Measurements from ENCODE around the gene CASKIN1.
A peak's percentile ranks its signal among the peaks of the same experiment; 100 is the strongest.

The CASKIN1 gene

GRCh38 chr16:2188395-2188794, 8.0 kb downstream of the CASKIN1 start:
- DNase-seq: no peak

GRCh38 chr16:2187212-2187611, 9.2 kb downstream of the CASKIN1 start:
- DNase-seq: no peak
- no peak for TF ChIP-seq GATA1 (IDR thresholded peaks at IDR 0.05; ENCODE audit: low read depth, low read length)
- TF ChIP-seq POLR2A (IDR thresholded peaks at IDR 0.05; ENCODE audit: low read length): no peak

More at GRCh38 chr16:2188395-2188794, 8.0 kb downstream of the CASKIN1 start:
- TF ChIP-seq GATA1 (IDR thresholded peaks at IDR 0.05; ENCODE audit: low read depth, low read length): no peak
- TF ChIP-seq POLR2A (IDR thresholded peaks at IDR 0.05; ENCODE audit: low read length): no peak

GRCh38 chr16:2186505-2186904, 9.9 kb downstream of the CASKIN1 start:
- DNase-seq: no peak
- TF ChIP-seq GATA1 (IDR thresholded peaks at IDR 0.05; ENCODE audit: low read depth, low read length) (no peak), POLR2A (IDR thresholded peaks at IDR 0.05; ENCODE audit: low read length) (no peak)

- no peak for TF ChIP-seq POLR2A (IDR thresholded peaks at IDR 0.05; ENCODE audit: low read length)
- TF ChIP-seq GATA1 (IDR thresholded peaks at IDR 0.05; ENCODE audit: low read depth, low read length): no peak
- DNase-seq: no peak
Measured at GRCh38 chr16:2186064-2186463, 10.3 kb downstream of the CASKIN1 start.

GRCh38 chr16:2184962-2185361, 11.4 kb downstream of the CASKIN1 start:
- TF ChIP-seq POLR2A (IDR thresholded peaks at IDR 0.05; ENCODE audit: low read length) (no peak), GATA1 (IDR thresholded peaks at IDR 0.05; ENCODE audit: low read depth, low read length) (no peak)
- no peak for DNase-seq

GRCh38 chr16:2184346-2184745, 12.1 kb downstream of the CASKIN1 start:
- DNase-seq: no peak
- TF ChIP-seq POLR2A (IDR thresholded peaks at IDR 0.05; ENCODE audit: low read length) (no peak), GATA1 (IDR thresholded peaks at IDR 0.05; ENCODE audit: low read depth, low read length) (no peak)

- no peak for DNase-seq
- TF ChIP-seq GATA1 (IDR thresholded peaks at IDR 0.05; ENCODE audit: low read depth, low read length) (no peak), POLR2A (IDR thresholded peaks at IDR 0.05; ENCODE audit: low read length) (no peak)
Measured at GRCh38 chr16:2183671-2184070, 12.7 kb downstream of the CASKIN1 start.

- TF ChIP-seq GATA1 (IDR thresholded peaks at IDR 0.05; ENCODE audit: low read depth, low read length): no peak
- no peak for TF ChIP-seq POLR2A (IDR thresholded peaks at IDR 0.05; ENCODE audit: low read length)
Measured at GRCh38 chr16:2181952-2182351, 14.5 kb downstream of the CASKIN1 start.

GRCh38 chr16:2180962-2181923, 15.2 kb downstream of the CASKIN1 start:
- TF ChIP-seq GATA1 (IDR thresholded peaks at IDR 0.05; ENCODE audit: low read depth, low read length) (no peak), POLR2A (IDR thresholded peaks at IDR 0.05; ENCODE audit: low read length) (no peak)
- no peak for DNase-seq

More at GRCh38 chr16:2181952-2182351, 14.5 kb downstream of the CASKIN1 start:
- no peak for DNase-seq

GRCh38 chr16:2180461-2180860, 15.9 kb downstream of the CASKIN1 start:
- no peak for TF ChIP-seq GATA1 (IDR thresholded peaks at IDR 0.05; ENCODE audit: low read depth, low read length)
- no peak for TF ChIP-seq POLR2A (IDR thresholded peaks at IDR 0.05; ENCODE audit: low read length)
- no peak for DNase-seq

- TF ChIP-seq POLR2A (IDR thresholded peaks at IDR 0.05; ENCODE audit: low read length) (no peak), GATA1 (IDR thresholded peaks at IDR 0.05; ENCODE audit: low read depth, low read length) (no peak)
Measured at GRCh38 chr16:2179576-2179975, 16.8 kb downstream of the CASKIN1 start.

GRCh38 chr16:2179107-2179501, 17.3 kb downstream of the CASKIN1 start:
- DNase-seq: no peak
- no peak for TF ChIP-seq POLR2A (IDR thresholded peaks at IDR 0.05; ENCODE audit: low read length)
- no peak for TF ChIP-seq GATA1 (IDR thresholded peaks at IDR 0.05; ENCODE audit: low read depth, low read length)

More at GRCh38 chr16:2179576-2179975, 16.8 kb downstream of the CASKIN1 start:
- DNase-seq: no peak

GRCh38 chr16:2178321-2179106, 17.9 kb downstream of the CASKIN1 start:
- DNase-seq: peak; percentile 71 to 73

GRCh38 chr16:2177561-2177960, 18.8 kb downstream of the CASKIN1 start:
- TF ChIP-seq POLR2A (IDR thresholded peaks at IDR 0.05; ENCODE audit: low read length) (no peak), GATA1 (IDR thresholded peaks at IDR 0.05; ENCODE audit: low read depth, low read length) (no peak)
- no peak for DNase-seq

More at GRCh38 chr16:2178321-2179106, 17.9 kb downstream of the CASKIN1 start:
- TF ChIP-seq POLR2A (IDR thresholded peaks at IDR 0.05; ENCODE audit: low read length): no peak
- no peak for TF ChIP-seq GATA1 (IDR thresholded peaks at IDR 0.05; ENCODE audit: low read depth, low read length)
